GM23248 (cell line): Measurements from ENCODE around the gene RSPH10B2.

ENCODE experiments used
- EZH2 ChIP-seq: fragments of 200-600 bp; sonication (generic); IDR thresholded peaks from 2 replicates; pipeline ENCODE4 v1.6.1; 2018; ENCODE audit warnings: antibody characterized with exemption, mild to moderate bottlenecking; ENCODE audit not compliant: insufficient read depth, poor library complexity, severe bottlenecking
- EZH2phosphoT487 ChIP-seq: fragments of 200-600 bp; sonication (generic); IDR thresholded peaks from 2 replicates; pipeline ENCODE4 v1.6.1; 2018; ENCODE audit warnings: antibody characterized with exemption, moderate library complexity, mild to moderate bottlenecking, low read depth; ENCODE audit not compliant: insufficient read depth

DNA sequence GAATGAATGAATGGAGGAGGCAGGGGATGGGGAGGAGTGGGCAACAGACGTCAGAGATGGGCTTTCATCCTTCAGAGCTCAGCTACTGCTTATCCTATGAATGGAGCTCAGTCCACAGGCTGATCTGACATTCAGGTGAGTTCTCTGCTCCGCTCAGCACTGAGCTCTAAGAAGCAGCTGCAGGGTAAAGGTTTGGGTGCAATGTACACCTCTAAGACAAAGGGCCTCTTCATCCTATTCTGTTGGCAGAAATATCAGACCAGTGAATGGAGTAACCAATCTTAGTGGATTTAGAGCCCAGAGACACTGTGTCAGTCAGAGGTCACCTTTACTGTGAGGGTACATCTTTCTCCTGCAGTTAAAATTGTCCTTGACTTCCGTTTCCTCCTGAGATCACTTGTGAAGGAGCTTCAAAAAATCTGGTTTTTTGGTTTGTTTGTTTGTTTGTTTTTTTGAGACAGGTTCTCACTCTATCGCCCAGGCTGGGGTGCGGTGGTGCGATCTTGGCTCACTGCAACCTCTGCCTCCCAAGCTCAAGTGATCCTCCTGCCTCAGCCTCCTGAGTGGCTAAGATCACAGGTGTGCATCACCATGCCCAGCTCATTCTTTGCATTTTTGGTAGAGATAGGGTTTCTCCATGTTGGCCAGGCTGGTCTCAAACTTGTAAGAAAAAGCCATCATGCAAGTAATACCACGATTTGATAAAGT lies 77.3 kb downstream of the RSPH10B2 start:
- TF ChIP-seq EZH2 (no peak), EZH2phosphoT487 (no peak)
